Osteocyte (in vitro differentiated cells): ENCODE measurements around the gene SPPL3. TPM values are rescaled to one million over a fixed set of nuclear protein-coding genes. Genes with fewer than 3 reads are reported as not detected.
A peak's percentile ranks its signal among the peaks of the same experiment; 100 is the strongest.
"Not testable (repeated sequence)": the region's sequence is repeated elsewhere in the genome, so short reads cannot be mapped to it uniquely, and the experiment has no call there.

Experiments used
- DNase-seq: peaks from one replicate; pipeline ENCODE4 v3.0.0; 2021; ENCODE audit warnings: mixed read lengths; ENCODE audit not compliant: unreplicated experiment; ENCODE audit errors: extremely low spot score
- H3K27ac Mint-ChIP-seq: one replicate; pipeline ENCODE4 v1.8.0; 2021; ENCODE audit warnings: mild to moderate bottlenecking, mixed read lengths; ENCODE audit not compliant: unreplicated experiment
- H3K27me3 Mint-ChIP-seq: one replicate; pipeline ENCODE4 v1.8.0; 2021; ENCODE audit warnings: mixed read lengths; ENCODE audit not compliant: unreplicated experiment
- H3K36me3 Mint-ChIP-seq: one replicate; pipeline ENCODE4 v1.8.0; 2021; ENCODE audit warnings: mixed read lengths; ENCODE audit not compliant: unreplicated experiment
- H3K4me1 Mint-ChIP-seq: one replicate; pipeline ENCODE4 v1.8.0; 2021; ENCODE audit warnings: mixed read lengths; ENCODE audit not compliant: unreplicated experiment
- H3K4me3 Mint-ChIP-seq: one replicate; pipeline ENCODE4 v1.8.0; 2021; ENCODE audit warnings: mild to moderate bottlenecking, moderate library complexity, mixed read lengths; ENCODE audit not compliant: unreplicated experiment
- H3K9me3 Mint-ChIP-seq: one replicate; pipeline ENCODE4 v1.8.0; 2021; ENCODE audit warnings: mixed read lengths; ENCODE audit not compliant: unreplicated experiment
- total RNA-seq: library from RNA; stranded (reverse); gene quantifications from 2 replicates; pipeline ENCODE4 v1.2.1, GENCODE V29; 2021
- TF ChIP-seq, protein P1 (sequence below): fragments of 200-600 bp; sonication (generic); IDR thresholded peaks from 2 replicates; pipeline ENCODE4 v1.5.0; 2021; ENCODE audit warnings: antibody characterized with exemption, mild to moderate bottlenecking, moderate library complexity

The SPPL3 gene
- total RNA-seq, 1 donor from 2014 or later = 61.7 TPM

DNA sequence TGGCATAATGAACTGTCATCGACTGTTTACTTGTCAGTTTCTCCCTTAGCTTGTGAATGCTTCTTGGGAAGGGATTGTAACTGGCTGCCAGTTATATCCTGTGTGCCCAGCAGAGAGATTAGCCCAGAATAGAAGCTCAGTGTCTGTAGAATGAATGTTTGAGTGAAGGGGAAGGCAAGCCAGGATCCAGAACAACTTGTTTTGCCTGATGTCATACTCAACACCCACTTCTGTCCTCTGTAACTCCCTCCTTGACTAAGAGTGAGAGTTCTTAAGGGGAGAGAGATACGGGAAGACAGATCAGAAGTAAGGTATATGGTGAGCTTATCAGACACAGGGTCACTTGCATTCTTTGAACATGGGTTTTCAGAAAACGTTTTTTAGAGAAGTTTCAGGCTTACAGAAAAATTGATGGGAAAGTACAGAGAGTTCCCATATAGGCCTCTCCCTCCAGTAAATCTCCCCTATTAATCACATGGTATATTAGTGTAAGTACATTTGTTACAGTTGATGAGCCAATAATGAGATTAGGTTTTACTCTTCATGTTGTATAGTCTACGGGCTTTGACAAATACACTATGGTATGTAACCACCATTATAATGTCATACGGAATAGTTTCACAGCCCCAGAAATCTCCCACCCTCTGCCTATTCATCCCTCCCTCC lies 5.6 kb upstream of the SPPL3 start:
- no peak for DNase-seq
- no peak overlapping the region for H3K4me3 Mint-ChIP-seq
- peaks cover 6% of the 10 kb centered on the region for H3K27me3 Mint-ChIP-seq
- no peak overlapping the region for H3K27ac Mint-ChIP-seq
- H3K36me3 Mint-ChIP-seq = no peaks in the 10 kb centered on the region
- no peaks in the 10 kb centered on the region for H3K9me3 Mint-ChIP-seq
- H3K4me1 Mint-ChIP-seq = peaks cover 3% of the 10 kb centered on the region
- TF ChIP-seq, protein P1, sequence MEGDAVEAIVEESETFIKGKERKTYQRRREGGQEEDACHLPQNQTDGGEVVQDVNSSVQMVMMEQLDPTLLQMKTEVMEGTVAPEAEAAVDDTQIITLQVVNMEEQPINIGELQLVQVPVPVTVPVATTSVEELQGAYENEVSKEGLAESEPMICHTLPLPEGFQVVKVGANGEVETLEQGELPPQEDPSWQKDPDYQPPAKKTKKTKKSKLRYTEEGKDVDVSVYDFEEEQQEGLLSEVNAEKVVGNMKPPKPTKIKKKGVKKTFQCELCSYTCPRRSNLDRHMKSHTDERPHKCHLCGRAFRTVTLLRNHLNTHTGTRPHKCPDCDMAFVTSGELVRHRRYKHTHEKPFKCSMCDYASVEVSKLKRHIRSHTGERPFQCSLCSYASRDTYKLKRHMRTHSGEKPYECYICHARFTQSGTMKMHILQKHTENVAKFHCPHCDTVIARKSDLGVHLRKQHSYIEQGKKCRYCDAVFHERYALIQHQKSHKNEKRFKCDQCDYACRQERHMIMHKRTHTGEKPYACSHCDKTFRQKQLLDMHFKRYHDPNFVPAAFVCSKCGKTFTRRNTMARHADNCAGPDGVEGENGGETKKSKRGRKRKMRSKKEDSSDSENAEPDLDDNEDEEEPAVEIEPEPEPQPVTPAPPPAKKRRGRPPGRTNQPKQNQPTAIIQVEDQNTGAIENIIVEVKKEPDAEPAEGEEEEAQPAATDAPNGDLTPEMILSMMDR = no peak

- no peak overlapping the region for H3K4me3 Mint-ChIP-seq
- no peak overlapping the region for H3K27ac Mint-ChIP-seq
These were observed 1.8 kb upstream of the SPPL3 start for GRCh38 chr12:120905856-120906384.

GRCh38 chr12:120903412-120904196 lies 554 bp downstream of the SPPL3 start:
- DNase-seq = no peak
- Mint-ChIP-seq H3K9me3 (no peaks in the 10 kb centered on the region), H3K4me3 (peak overlapping the region; percentile 99), H3K36me3 (peaks cover 3% of the 10 kb centered on the region), H3K27me3 (no peaks in the 10 kb centered on the region), H3K4me1 (peaks cover 27% of the 10 kb centered on the region), H3K27ac (peak overlapping the region; percentile 88)
- TF ChIP-seq, protein P1 = no peak

More at GRCh38 chr12:120905856-120906384, 1.8 kb upstream of the SPPL3 start:
- Mint-ChIP-seq H3K9me3 (no peaks in the 10 kb centered on the region), H3K36me3 (peaks cover 3% of the 10 kb centered on the region), H3K27me3 (peaks cover 2% of the 10 kb centered on the region), H3K4me1 (peaks cover 26% of the 10 kb centered on the region)
- no peak for DNase-seq
- TF ChIP-seq, protein P1 = no peak

GRCh38 chr12:120902846-120903411 lies 1.2 kb downstream of the SPPL3 start:
- Mint-ChIP-seq H3K27me3 (no peaks in the 10 kb centered on the region), H3K27ac (peak overlapping the region; percentile 88), H3K36me3 (peaks cover 3% of the 10 kb centered on the region), H3K4me3 (peak overlapping the region; percentile 99), H3K9me3 (no peaks in the 10 kb centered on the region), H3K4me1 (peaks cover 27% of the 10 kb centered on the region)
- no peak for DNase-seq
- TF ChIP-seq, protein P1 = no peak

GRCh38 chr12:120901818-120902217 lies 2.3 kb downstream of the SPPL3 start:
- DNase-seq = no peak
- H3K27me3 Mint-ChIP-seq = no peaks in the 10 kb centered on the region
- H3K36me3 Mint-ChIP-seq = peaks cover 3% of the 10 kb centered on the region
- H3K27ac Mint-ChIP-seq = no peak overlapping the region
- no peak overlapping the region for H3K4me3 Mint-ChIP-seq
- H3K4me1 Mint-ChIP-seq = peaks cover 26% of the 10 kb centered on the region
- no peaks in the 10 kb centered on the region for H3K9me3 Mint-ChIP-seq
- TF ChIP-seq, protein P1 = no peak

- H3K4me3 Mint-ChIP-seq, H3K36me3 Mint-ChIP-seq, H3K9me3 Mint-ChIP-seq, H3K27ac Mint-ChIP-seq, DNase-seq, H3K27me3 Mint-ChIP-seq: not testable (repeated sequence)
- H3K4me1 Mint-ChIP-seq = peaks cover 26% of the 10 kb centered on the region
These were observed 3.1 kb downstream of the SPPL3 start for GRCh38 chr12:120901101-120901500.
